ENCODE data around the gene CYS1.

CYS1 gene

DNA sequence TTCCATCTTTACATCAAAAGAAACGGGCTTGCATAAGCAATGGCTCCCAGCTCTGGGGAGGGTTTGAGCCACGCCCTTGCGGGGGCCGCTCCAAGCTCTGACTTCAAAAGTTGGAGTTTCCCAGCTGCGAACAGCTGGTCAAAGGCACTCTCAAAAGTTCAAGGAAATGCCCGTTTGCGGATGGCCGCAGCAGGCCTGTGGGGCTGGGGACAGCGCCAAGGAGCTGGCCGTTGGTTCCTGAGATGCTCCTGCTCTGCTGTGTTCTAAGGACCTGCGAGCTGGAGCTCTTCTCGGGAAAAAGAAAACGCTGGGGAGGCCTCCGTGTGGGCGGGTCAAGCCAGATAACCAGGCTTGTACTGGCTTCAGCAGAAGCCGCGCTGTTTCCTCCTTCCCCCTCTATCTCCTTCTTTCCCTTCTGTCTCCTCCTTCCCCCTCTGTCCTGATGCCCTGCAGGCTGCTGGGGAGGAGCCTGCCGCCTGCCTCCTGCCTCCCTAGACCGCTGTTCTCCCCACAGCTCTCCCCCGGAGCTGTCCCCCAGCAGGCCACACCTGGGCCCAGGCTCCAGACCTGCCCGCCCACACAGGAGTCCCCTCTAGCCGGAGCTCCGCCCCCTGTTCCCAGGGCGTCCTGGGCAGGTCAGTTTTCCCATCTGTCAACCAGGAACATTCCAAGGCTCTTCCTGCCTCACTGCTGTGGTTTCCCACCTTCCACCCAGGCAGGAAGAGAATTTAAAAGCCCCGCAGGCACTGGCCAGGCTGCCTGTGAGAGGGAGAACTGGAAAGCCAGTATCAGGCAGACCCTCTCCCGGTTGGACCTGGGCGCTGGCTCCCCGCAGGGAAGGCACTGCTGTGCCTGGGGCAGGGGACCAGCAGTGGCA is 22.7 kb downstream of the CYS1 start:
- H3K4me3 ChIP-seq (ENCODE audit: low read length) = no peak overlapping the region
- no peak for TF ChIP-seq ZNF274 (IDR thresholded peaks at IDR 0.05; ENCODE audit: low read depth, low read length)

DNA sequence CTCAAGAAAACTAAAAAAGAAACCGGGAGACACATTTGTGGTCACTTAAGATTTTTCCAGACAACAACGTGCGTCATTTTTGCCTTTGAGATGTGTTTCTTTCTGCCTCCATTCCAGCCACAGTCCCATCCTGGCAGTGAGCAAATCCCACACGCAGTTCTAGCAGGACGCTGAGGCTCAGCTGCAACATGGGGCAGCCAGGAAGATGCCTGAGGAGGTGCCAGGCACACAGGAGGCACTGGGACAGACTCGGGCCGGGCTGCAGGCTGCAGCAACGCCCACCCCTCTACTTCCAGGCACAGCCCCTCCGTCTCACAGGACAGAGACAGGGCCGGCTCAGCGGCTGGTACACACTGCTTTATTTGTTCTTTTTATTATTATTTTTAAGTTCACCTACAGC is 23.8 kb downstream of the CYS1 start:
- H3K4me3 ChIP-seq (ENCODE audit: low read length) = no peak overlapping the region
- no peak for TF ChIP-seq ZNF274 (IDR thresholded peaks at IDR 0.05; ENCODE audit: low read depth, low read length)

DNA sequence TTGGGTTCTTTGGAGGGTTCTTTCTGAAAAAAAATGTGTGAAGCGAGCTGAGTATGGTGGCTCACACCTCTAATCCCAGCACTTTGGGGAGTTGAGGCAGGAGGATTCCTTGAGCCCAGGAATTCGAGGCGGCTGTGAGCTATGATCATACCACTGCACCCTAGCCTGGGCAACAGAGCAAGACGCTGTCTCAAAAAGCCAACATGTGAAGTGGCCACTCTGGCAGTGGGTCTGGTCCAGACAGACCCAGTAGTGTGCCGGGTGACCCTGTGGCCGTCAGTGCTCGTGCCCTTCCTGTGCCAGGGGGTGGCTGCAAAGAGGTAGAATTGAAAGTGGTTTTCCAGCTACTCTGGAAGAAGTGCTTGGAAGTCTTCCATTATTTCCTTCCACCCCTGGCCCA is 25.2 kb downstream of the CYS1 start:
- H3K4me3 ChIP-seq (ENCODE audit: low read length) = no peak overlapping the region
- no peak for TF ChIP-seq ZNF274 (IDR thresholded peaks at IDR 0.05; ENCODE audit: low read depth, low read length)

DNA sequence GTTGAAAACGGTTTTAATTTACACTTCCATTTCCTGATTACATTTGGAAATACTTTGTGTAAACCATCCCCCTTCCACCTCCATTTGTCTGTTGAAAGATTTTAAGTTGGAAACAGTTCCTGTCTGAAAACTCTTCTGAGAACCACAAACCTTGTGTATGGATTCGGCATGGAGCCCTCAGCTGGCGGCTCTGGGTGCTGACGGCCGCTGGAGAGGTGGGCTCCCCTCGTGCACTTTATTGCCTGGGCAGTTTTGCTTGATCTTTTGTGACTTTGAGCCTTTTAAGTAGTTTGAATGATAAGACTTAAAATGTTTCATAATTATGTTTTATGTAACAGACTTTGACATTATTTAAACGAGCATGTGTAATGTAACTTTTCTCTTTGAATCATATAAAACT is 25.8 kb downstream of the CYS1 start:
- TF ChIP-seq ZNF274 (IDR thresholded peaks at IDR 0.05; ENCODE audit: low read depth, low read length) = no peak

DNA sequence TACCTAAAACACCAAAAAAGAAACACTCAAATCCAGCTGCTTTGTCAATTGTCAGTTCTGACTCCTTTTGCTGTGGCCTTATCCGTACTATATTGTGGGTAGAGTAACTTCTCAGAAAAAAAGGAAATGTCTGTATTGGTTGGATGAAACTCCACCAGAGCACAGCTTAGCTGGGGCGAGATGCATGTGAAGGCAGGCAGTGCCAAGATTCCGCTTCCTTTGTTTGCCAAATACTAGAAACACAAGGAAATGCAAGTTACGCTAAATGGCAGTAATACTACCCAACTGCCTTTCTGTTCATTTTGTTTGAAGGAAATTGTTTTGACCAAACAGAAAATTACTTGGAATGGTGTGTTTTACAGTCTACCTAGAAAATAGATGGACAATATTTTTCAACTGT is 26.9 kb downstream of the CYS1 start:
- H3K4me3 ChIP-seq (ENCODE audit: low read length) = no peak overlapping the region
- TF ChIP-seq ZNF274 (IDR thresholded peaks at IDR 0.05; ENCODE audit: low read depth, low read length) = no peak

More for the DNA sequence above, 25.8 kb downstream of the CYS1 start:
- H3K4me3 ChIP-seq (ENCODE audit: low read length) = no peak overlapping the region

DNA sequence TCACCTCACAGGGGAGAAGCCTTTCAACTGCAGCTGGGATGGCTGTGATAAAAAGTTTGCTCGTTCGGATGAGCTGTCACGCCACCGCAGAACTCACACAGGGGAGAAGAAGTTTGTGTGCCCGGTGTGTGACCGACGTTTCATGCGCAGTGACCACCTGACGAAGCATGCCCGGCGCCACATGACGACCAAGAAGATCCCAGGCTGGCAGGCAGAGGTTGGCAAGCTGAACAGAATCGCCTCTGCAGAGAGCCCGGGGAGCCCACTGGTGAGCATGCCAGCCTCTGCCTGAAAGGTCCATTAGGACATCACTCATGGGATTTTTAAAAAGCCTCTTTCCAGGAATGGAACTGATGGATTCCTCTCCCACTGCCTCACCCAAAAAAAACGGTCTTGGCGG is 28.0 kb downstream of the CYS1 start:
- TF ChIP-seq ZNF274 (IDR thresholded peaks at IDR 0.05; ENCODE audit: low read depth, low read length) = no peak

DNA sequence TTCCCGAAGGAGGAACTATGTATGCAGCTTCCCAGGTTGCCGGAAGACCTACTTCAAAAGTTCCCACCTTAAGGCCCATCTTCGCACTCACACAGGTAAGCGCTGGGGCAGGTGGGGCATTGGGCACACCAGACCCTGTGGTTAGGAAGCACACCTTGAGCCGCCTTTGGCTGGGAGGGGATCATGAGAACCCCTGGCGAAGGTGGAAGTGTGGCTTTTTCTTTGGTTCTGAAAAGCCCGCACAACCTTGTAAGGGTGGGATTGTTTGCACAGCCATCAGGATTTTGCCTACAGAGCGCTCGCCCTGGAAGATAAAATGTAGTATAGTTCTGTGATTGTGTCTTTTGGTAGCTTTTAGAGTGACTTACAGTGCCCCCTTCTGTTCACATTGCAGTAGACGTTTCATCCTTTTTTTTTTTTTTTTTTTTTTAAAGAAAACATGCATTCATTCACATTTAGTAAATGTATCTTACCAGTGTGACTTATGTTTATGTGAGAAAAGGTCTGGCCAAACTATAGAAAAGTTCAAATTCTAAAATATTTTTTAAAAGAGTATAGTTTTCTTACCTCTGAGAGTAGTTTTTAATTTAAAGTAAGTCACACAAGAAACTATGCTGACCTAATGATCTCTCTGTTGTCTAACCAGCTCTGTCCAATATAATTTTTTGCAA is 31.6 kb downstream of the CYS1 start:
- H3K4me3 ChIP-seq (ENCODE audit: low read length) = no peak overlapping the region
- TF ChIP-seq ZNF274 (IDR thresholded peaks at IDR 0.05; ENCODE audit: low read depth, low read length) = no peak

More for the DNA sequence above, 28.0 kb downstream of the CYS1 start:
- H3K4me3 ChIP-seq (ENCODE audit: low read length) = no peak overlapping the region

DNA sequence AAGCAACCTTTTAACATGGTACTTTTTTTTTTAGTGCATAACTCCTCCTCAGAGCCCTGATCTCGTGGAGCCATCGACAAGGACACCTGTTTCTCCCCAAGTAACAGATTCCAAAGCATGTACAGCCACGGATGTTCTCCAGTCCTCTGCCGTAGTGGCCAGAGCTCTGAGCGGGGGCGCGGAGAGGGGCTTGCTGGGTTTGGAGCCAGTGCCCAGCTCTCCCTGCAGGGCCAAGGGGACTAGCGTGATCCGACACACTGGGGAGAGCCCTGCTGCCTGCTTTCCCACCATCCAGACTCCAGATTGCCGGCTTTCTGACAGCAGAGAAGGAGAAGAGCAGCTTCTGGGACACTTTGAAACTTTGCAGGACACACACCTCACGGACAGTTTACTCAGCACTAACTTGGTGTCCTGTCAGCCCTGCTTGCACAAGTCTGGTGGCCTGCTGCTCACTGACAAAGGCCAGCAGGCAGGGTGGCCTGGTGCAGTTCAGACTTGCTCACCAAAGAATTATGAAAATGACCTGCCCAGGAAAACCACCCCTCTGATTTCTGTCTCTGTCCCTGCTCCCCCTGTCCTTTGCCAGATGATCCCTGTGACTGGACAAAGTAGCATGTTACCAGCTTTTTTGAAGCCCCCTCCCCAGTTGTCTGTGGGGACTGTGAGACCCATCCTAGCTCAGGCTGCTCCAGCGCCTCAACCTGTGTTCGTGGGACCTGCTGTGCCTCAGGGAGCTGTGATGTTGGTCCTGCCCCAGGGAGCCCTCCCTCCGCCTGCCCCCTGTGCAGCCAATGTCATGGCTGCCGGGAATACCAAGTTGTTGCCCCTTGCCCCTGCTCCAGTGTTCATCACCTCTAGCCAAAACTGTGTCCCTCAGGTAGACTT is 32.4 kb downstream of the CYS1 start:
- TF ChIP-seq ZNF274 (IDR thresholded peaks at IDR 0.05; ENCODE audit: low read depth, low read length) = no peak
- H3K4me3 ChIP-seq (ENCODE audit: low read length) = no peak overlapping the region

DNA sequence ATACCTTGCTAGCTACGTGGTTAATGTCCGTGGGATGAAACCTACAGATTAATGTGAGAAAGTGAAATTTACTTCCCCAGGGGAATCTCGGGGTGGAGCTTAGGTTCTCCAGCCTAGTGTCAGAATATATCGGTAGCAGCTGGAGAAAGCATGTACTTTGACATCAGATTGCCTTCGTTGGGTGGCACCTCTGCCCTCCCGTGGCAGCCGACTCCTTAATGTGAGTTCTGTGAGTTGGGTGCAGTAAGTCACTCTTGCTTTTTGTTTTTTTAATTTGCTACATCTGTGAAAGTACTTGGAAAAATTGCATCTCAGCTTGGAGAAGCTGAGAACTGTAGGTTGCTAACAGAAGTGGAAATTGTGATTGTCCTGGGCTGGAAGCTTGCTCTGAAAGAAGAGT is 33.3 kb downstream of the CYS1 start:
- no peak for TF ChIP-seq ZNF274 (IDR thresholded peaks at IDR 0.05; ENCODE audit: low read depth, low read length)
- H3K4me3 ChIP-seq (ENCODE audit: low read length) = no peak overlapping the region

DNA sequence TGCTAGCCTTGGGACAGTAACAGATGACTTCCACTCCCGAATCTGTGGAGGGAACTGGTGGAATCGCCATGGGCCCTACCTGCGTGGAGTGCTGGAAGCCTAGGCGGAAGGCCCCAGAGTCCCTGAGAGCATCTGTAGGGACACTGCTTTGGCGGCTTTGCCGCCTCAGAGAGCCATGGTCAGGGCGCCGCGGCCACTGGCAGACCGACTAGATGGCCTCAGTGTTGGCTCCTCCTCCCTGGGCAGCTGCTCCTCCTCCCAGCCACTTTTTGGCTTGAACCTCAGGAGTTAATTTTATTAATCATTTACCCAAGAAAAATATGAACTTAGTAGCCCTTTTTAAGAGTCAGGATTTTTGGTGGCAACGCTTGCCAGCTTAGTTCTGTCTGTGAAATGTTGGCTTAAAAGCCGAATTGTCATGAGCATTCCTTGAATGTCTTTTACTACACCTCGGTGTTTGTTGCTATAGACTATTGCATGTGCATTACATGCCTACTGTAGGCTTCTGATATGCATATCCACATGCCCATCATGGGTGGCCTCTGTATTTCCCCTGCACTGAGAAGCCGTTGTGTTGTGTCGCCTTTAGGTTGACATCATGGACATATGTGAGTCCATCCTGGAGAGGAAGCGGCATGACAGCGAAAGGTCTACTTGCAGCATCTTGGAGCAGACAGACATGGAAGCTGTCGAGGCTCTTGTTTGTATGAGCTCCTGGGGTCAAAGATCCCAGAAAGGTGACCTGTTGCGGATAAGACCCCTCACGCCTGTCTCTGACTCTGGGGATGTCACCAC is 34.5 kb downstream of the CYS1 start:
- TF ChIP-seq ZNF274 (IDR thresholded peaks at IDR 0.05; ENCODE audit: low read depth, low read length) = no peak
- H3K4me3 ChIP-seq (ENCODE audit: low read length) = no peak overlapping the region

DNA sequence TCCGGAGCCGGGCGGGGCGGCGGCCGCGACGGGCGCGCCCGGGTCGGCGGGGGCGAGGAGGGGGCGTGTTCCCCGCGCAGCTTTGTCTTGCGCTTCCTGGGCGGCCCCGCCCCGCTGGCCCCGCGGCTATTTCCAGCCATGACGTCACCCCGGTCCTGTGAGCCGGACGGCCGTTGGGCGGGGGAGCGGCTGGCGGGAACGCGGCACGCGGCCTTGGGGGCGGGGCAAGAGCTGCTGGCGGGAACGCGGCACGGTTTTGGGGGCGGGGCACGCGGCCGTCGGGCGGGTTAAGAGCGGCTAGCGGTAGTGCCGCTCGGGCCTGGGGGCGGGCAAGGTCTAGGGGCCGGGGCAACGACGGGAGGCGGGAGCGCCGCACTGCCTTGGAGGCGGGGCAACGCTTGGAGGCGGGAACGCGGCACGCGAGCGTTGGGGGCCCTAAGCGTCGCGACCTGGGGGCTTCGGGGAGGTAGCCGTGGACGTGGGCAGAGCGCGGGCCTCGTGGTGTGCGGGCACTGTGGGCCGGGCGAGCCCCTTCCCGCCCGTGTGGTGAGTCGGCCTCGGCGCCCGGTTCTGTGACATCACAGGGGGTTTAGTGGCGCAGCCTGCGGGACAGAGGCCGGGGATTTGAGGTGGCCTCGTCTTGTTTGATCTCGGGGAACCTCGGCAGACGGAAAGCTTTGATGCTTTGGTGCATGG is 36.2 kb downstream of the CYS1 start:
- H3K4me3 ChIP-seq (ENCODE audit: low read length) = peak overlapping the region; percentile 48; the same call in 1 of the 2 replicates
- TF ChIP-seq ZNF274 (IDR thresholded peaks at IDR 0.05; ENCODE audit: low read depth, low read length) = no peak

DNA sequence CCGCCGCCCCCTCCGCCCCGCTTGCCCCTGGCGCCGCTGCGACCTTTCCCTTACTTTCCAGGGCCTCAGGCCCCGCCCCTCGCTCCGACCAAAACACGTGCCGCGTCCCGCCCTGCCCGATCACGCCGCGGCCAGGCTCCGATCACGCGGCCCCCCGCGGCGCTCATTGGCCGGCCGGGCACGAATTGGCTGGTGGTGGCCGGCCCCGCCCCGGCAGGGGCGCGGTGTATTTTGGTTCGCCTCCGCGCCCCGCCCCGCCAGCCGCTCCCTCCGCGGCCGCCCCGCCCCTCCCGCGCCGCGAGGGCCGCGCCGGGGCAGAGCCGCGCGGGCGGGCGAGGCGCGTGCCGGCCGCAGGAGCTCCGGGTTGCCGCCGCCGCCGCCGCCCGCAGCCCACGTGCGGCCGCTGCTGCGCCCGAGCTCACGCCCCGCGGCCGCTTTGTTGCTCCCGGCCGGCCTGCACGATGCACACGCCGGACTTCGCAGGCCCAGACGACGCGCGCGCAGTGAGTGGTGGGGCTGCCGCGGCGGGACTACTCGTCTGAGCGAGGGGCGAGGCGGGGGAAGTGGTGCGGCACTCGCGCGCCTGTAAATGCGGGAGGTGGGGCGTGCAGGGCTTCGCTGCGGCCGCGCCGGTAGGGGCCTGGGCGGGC is 36.8 kb downstream of the CYS1 start, which contains the start of gene KLF11:
Gene KLF11 (plus strand): TSS at position 295 of the 650 bp plus-strand sequence. CDS start 167 bp downstream, at position 462.
- TF ChIP-seq ZNF274 (IDR thresholded peaks at IDR 0.05; ENCODE audit: low read depth, low read length) = no peak

More for the DNA sequence above, 36.8 kb downstream of the CYS1 start, which contains the start of gene KLF11:
- H3K4me3 ChIP-seq (ENCODE audit: low read length) = peak within 1 kb of the TSS; percentile 48; the same call in 1 of the 2 replicates

Data from GM08714 (cell line).